Stimulated activated CD4-positive, alpha-beta T cell treated with anti-CD3 and anti-CD28 coated beads, Interleukin-2, amount 100 ng/mL, for 4 hours (primary cell): Measurements from ENCODE around the gene GSTT2.
"Not testable (repeated sequence)": the region's sequence is repeated elsewhere in the genome, so short reads cannot be mapped to it uniquely, and the experiment has no call there.

Experiments
- DNase-seq: peaks from one replicate; pipeline ENCODE4 v3.0.0-alpha.2; 2020; ENCODE audit warnings: low read depth

GSTT2 gene

DNA sequence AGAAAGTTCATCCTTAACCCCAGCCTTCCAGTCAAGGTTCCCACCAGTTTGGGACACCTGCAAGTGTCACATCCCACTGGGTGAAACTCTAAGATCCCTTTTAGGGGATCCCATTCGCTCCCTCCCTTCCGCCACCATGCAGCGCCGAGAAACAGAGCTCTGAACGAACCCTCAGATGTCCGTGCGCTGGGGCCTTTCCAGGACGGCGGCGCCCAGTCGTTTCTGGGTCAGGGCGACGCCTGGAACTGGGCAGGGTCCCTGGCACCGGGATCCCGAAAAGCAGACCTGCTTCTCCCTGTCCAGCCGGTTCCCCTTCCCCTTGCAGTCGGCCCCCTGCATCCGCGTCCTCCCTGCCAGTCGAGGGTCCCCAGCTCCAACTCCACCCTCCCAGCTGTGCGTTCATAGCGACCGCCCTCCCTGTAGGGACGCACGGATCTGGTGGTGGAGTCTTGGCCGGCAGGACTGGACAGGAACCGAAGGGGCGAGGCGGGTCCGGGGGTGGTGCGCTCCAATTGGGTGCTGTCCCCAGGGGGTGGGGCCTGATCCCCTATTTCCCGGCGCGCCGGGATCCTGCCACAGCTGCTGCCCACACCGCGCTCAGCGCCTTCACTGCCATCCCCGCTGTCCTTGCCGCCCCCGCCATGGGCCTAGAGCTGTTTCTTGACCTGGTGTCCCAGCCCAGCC is at the start of gene GSTT2:
Gene GSTT2, plus strand, starts transcription at position 578 of the 684 bp plus-strand sequence.
- not testable (repeated sequence) for DNase-seq

DNA sequence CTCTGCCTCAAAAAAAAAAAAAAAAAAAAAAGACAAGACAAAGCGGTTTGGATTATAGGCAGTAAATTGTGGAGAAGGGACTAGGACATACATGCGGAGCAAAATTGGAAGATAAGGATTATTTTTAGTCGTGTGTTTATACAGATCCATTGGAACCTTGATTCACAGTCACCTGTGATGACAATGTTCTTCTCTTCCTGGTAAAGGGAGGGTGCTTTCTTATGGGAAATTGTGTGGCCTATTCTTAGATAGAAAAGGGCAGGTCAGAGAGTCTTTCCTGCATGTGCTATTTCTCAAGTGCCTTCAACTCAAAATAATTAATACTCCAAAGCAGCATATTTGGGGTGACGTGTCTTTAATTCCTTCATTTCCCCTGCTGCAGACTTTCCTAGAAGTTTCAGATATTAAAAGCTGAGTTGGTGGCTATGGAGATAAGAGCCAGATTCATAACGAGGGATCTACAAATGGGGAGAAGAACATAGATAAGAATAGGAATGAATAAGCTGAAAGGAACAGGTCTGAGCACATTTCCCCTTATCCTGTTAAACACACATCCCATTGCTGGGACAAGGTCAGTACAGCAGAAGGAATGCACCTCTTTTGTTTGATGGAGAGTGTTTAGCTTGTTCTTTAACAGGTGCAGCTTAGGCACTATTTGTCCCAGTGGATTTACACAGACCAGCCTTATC is 41.5 kb upstream of the GSTT2 start:
- no peak for DNase-seq

DNA sequence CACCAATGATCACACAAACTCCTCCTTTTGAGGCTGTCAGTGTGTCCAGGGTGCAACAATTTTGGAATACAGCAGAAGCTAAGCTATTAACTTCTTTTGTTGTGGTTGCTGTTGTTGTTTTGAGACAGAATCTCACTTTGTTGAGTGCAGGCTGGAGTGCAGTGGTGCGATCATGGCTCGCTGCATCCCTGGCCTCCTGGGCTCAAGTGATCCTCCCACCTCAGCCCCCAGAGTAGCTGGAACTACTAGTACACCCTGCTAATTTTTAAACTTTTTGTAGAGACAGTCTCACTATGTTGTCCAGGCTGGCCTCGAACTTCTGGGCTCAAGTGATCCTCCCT is 40.9 kb upstream of the GSTT2 start:
- DNase-seq: no peak

DNA sequence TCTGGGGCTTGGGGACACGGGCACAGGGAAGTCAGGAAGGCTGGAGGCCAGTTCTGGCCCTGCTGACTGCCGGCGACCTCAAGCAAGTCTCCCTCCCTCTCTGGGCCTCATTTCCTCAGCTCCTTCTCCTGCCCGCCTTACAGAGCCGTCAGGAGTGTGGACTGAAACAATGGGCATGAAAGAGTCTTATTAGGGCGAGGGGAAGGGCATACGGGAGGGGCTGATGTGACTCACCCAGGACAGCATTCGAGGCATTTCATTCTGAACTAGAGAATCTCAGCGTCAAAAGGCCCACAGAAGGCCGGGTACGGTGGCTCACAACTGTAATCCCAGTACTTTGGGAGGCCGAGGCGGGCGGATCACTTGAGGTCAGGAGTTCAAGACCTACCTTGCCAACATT is 39.8 kb upstream of the GSTT2 start:
- not testable (repeated sequence) for DNase-seq

DNA sequence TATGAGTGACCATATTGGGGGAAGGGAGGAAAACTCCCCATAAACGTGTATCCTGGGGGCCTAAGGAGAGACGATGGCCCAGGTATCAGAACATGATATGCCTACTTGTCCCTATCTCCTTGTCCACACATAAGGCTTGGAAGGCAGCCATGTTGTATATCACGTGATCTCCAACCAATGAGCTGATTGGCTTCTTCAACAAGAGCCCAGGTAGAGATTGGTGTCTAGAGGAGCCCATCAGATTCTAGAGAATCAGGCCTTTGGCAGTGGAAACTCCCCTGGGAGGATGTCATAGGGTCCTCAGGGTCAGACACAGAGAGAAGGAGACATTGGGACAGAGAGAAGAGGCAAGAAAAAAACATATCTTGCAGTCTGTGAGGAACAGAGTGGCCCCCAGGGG is 32.5 kb upstream of the GSTT2 start:
- not testable (repeated sequence) for DNase-seq

DNA sequence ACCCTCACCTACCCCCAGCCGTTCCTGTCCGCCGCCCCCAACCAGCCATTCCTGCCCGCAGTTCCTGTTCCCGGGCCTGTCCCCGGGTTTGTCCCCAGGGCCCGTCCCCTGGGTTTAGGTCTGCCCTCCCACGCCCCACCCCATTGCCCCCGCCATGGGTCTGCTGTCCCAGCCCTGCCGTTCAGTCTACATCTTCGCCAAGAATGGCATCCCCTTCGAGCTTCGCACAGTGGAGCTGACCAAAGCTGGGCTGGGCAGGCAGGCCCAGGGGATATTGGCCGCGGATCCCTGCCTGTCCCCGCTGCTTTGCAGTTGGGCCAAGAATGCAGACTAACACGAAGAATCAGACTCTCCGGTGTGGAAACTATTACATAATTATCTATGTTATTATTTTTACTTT is 30.2 kb upstream of the GSTT2 start:
- not testable (repeated sequence) for DNase-seq

DNA sequence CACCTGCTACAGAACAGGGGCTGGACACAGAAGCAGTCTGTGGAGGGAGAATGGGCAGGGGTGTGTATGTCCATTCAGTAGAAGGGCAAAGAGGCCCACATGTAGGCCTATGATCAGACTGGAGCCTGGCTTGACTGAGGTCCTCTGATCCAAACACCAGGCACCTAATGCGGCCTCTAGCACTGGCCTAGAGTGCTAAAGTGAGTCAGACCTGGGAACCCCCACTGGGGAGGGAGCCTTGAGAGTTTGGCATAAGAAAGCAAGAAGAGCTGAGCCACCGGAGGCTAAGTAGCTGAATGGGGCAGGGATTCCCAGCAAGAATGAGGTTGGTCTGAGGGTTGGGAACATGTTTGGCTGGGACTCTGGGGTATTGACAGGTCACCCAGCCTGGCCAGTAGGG is 28.6 kb upstream of the GSTT2 start:
- DNase-seq: not testable (repeated sequence)

DNA sequence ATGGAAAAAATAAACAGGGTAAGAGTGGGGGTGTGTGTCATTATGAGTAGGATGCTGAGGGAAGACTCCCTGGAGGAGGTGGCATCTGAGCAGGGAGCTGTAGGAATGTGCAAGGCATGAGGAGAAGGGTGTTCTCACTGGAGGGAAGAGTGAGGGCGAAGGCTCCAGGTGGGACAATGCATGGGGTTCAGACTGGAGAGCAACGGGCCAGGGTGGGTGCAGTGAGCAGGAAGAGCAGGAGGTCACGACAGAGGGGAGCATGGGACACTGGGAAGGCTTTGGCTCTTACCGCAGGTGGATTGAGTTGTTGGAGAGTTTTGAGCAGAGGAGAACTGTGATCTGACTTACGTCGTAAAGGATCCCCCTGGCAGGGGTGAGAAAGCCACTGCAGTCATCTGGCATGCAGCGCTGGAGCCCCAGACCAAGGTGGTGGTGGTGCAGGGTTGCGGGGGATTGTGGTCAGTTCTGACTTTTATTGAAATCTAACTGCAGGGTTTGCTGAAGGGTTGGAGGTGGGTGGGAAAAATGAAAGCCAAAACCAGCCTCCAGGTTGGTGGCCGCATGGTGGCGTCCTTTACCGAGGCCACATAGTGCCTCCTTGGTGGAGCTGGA is 27.0 kb upstream of the GSTT2 start:
- DNase-seq: not testable (repeated sequence)

DNA sequence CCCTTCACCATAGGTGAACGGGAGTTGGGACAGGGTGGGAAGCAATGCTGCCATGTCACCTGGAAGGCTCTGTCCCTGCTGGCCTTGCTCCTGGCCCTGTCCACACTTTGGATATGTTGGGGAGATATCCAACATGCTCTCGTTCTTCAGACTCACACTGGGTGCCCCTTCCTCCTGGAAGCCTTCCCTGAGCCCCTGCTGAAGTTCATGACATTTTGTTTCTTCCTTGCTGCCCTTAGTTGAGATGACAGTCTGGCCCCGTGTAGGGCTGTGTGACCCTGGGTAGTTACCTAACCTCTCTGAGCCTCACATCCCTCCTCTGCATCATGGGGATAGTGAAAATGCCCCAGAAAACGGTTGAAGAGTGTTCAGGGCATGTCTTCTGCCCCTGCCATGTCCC is 26.4 kb upstream of the GSTT2 start:
- not testable (repeated sequence) for DNase-seq

DNA sequence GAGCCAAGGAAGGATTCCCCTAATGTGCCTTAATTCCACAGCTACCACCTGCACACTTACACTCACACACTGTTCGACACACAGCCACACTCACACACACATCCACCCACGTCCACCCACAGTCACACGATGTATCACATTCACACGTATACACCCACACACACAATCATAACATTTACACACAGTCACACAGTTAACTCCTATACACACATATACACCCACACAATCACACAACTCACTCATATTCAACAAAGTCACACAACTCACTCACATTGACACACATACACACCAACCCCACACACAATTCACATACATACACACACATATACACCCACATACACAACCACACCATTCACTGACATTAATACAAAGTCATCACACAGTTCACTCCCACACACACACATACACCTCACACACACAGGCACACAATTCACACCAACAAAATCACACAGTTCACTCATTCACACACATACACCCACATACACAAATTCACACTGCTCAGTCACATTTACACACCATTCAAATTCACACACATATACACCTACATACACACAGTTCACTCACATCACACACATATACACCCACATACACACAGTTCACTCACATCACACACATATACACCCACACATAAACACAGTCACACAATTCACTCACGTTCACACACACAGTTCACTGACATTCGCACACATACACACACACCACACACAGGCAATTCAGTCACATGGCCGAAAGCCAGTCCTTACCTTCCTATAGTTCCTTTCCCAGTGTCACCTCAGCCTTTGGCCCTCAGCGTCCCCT is 25.5 kb upstream of the GSTT2 start:
- not testable (repeated sequence) for DNase-seq

DNA sequence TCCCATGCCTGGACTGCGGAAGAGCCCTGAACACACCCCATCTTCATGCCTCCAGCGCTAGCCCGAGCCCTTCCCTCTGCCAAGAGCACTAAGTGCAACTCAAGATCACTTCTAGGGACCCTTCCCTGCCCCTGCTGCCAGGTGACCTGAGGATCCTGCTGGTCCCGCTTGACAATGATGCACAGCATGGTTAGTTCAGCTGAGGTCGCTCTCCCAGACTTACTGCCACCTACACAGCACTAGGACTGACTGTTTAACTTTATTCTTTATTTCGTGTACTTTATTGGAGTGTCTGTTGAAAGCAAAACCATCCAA is 25.0 kb upstream of the GSTT2 start:
- DNase-seq: not testable (repeated sequence)

DNA sequence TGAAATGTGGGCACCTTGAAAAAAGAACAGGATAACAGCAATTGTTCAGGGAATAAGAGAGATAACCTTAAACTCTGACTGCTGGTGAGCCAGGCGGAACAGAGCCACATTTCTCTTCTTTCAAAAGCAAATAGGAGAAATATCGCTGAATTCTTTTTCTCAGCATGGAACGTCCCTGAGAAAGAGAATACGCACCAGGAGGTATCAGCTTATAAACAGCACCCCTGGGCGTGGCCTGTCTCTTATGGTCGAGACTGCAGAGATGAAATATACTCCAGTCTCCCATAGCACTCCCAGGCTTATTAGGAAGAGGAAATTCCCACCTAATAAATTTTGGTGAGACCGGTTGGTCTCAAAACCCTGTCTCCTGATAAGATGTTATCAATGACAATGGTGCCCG is 24.0 kb upstream of the GSTT2 start:
- DNase-seq: not testable (repeated sequence)

DNA sequence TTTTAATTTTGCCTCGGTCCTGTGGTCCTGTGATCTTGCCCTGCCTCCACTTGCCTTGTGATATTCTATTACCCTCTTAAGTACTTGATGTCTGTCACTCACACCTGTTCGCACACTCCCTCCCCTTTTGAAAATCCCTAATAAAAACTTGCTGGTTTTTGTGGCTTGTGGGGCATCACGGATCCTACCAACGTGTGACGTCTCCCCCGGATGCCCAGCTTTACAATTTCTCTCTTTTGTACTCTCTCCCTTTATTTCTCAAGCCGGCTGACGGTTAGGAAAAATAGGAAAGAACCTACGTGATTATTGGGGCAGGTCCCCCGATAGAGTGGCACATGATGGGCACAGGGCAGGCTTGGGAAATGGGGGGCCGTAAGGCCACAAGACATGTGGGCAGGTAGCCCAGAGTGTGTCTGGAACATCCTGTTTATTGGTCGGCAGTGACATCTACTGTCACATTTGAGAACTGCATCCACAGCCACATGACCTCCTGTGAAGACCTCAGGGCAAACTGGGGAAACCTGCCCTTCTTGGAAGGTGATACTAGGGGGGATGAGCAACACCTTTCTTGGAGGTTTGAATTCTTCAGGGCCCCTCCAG is 23.5 kb upstream of the GSTT2 start:
- peak; percentile 74 for DNase-seq

DNA sequence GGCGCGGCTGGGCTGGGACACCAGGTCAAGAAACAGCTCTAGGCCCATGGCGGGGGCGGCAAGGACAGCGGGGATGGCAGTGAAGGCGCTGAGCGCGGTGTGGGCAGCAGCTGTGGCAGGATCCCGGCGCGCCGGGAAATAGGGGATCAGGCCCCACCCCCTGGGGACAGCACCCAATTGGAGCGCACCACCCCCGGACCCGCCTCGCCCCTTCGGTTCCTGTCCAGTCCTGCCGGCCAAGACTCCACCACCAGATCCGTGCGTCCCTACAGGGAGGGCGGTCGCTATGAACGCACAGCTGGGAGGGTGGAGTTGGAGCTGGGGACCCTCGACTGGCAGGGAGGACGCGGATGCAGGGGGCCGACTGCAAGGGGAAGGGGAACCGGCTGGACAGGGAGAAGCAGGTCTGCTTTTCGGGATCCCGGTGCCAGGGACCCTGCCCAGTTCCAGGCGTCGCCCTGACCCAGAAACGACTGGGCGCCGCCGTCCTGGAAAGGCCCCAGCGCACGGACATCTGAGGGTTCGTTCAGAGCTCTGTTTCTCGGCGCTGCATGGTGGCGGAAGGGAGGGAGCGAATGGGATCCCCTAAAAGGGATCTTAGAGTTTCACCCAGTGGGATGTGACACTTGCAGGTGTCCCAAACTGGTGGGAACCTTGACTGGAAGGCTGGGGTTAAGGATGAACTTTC is 18.7 kb upstream of the GSTT2 start, which contains the start of gene GSTT2B:
Gene GSTT2B, minus strand, starts transcription at position 112 of the 688 bp plus-strand sequence. Its CDS starts 64 bp downstream, at position 48.
- DNase-seq: not testable (repeated sequence)

DNA sequence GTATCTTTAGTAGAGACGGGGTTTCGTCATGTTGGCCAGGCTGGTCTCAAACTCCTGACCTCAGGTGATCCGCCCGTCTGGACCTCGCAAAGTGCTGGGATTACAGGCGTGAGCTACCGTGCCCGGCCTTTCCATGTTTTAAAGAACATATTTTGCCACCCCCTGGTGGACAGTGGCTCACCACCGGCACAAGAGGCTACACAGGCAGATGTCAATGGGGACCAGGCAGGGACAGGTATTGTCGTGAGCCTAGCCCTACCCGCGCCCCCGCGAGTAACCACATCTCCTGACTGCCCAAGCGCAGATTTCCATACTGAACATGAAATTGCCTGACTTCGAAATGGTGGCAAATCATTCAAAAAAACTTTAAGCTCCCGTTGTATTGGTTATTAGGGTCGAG is 13.8 kb upstream of the GSTT2 start:
- not testable (repeated sequence) for DNase-seq

DNA sequence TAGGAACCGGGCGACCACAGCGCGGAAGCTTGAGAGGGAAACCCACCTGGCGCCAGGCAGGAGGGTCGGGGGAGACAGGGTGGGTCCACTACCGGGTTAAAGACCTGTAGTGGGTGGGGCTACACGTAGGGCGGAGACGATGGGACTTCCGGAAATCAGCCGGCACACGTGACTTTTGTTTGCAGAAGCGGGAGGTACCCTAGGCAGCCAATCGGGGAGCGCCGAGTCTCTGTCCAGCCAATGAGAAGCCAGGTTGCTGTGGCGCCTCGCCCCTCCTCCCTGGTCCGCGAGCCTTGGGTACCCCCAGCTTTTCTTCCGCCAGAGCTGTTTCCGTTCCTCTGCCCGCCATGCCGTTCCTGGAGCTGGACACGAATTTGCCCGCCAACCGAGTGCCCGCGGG is 13.4 kb upstream of the GSTT2 start, which contains the start of gene DDTL:
Gene DDTL, plus strand, starts transcription at position 321 of the 400 bp plus-strand sequence. Its CDS starts 27 bp downstream, at position 348.
- not testable (repeated sequence) for DNase-seq

DNA sequence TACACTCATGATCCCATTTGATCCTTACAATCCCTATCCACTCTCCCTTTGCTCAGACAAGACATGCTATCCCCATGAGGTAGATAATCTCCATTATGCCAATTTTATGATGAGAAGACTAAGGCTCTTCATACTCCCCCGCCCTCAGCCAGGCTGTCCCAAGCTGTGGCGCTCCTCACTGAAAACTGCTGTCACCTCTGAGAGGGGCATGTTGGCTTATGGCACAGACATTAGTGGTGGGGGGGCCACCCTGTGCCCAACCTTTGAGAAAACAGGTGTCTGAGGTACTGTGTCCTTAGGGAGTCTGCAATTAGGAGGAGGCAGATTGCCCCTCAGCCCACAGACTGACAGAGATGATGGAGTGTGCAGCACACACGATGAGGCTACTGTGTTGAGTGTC is 10.9 kb upstream of the GSTT2 start:
- no peak for DNase-seq

DNA sequence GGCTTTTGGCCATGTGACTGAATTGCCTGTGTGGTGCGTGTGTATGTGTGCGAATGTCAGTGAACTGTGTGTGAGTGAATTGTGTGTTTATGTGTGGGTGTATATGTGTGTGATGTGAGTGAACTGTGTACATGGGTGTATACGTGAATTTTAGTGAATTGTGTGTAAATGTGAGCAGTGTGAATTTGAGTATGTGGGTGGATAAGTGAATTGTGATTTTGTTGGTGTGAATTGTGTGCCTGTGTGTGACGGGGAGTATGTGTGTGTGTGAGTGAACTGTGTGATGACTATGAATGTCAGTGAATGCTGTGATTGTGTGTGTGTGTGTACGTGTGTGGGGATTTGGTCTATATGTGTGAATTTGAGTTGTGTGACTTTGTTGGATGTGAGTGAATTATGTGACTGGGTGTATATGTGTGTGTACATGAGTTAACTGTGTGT is 9.7 kb upstream of the GSTT2 start:
- DNase-seq: no peak

DNA sequence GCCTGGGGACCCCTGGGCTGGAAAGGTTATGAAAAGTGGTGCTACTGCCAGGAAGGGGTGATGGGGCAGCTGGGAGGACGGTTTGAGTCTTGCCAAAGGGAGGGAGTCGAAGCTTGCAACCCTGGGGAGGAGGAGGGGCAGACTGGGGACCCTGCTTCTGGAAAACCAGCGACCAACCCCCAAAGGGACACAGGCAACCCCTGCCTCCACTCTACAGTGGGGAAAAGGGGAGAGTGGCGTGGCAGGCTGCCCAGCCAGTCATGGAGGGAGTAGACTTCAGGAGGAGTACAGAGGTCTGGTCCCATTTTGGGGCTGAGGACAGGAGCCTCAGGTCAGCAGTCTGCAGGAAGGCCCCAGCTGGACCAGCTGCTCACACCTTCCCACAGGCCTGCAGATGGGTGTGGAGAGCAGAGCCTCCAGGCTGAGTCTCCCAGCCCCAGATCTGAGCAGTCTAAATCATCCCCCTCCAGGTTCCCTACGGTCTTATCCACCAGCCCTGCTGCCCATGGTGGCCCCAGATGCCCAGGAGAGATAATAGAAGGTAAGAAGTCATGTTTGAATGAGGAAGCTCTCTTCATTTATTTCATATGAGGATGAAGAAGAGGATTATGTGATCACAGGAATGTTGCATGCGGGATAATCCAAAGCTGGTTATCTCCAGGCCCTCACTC is 9.0 kb upstream of the GSTT2 start:
- DNase-seq: no peak

DNA sequence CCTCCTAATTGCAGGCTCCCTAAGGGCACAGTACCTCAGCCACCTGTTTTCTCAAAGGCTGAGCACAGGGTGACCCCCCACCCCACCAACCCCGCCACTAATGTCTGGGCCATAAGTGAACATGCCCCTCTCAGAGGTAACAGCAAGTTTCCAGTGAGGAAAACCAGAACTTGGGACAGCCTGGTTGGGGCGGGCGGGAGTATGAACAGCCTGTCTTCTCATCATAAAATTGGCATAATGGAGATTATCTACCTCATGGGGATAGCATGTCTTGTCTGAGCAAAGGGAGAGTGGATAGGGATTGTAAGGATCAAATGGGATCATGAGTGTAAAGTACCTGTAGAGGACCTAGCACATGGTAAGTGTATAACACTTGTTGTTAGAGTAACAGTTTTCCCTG is 8.0 kb upstream of the GSTT2 start:
- not testable (repeated sequence) for DNase-seq

DNA sequence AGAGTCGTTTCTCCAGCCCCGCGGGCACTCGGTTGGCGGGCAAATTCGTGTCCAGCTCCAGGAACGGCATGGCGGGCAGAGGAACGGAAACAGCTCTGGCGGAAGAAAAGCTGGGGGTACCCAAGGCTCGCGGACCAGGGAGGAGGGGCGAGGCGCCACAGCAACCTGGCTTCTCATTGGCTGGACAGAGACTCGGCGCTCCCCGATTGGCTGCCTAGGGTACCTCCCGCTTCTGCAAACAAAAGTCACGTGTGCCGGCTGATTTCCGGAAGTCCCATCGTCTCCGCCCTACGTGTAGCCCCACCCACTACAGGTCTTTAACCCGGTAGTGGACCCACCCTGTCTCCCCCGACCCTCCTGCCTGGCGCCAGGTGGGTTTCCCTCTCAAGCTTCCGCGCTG is 5.6 kb upstream of the GSTT2 start, which contains the start of gene DDT:
Gene DDT, minus strand, starts transcription at position 97 of the 400 bp plus-strand sequence. Its CDS starts 27 bp downstream, at position 70.
- not testable (repeated sequence) for DNase-seq
